Astrocyte of the spinal cord (primary cell): ENCODE results near the gene NKX3-2.
A peak's percentile ranks its signal among the peaks of the same experiment; 100 is the strongest.

Experiments
- DNase-seq: peaks from one replicate; pipeline ENCODE4 v3.0.0; 2011; ENCODE audit warnings: low read depth, low spot score
- H3K4me3 ChIP-seq: 2 replicates; pipeline ENCODE4 v1.5.1; 2011; ENCODE audit warnings: low read depth, mild to moderate bottlenecking, low read length, moderate library complexity
- CTCF ChIP-seq: IDR thresholded peaks from 2 replicates; pipeline ENCODE4 v1.5.1; 2012; ENCODE audit warnings: low read depth, mild to moderate bottlenecking, low read length, inconsistent platforms
- in situ Hi-C: cut with HindIII; loops from 2 replicates; pipeline ENCODE4 v1.10.0; 2017; ENCODE audit warnings: low sequenced_read_pairs

Gene NKX3-2

DNA sequence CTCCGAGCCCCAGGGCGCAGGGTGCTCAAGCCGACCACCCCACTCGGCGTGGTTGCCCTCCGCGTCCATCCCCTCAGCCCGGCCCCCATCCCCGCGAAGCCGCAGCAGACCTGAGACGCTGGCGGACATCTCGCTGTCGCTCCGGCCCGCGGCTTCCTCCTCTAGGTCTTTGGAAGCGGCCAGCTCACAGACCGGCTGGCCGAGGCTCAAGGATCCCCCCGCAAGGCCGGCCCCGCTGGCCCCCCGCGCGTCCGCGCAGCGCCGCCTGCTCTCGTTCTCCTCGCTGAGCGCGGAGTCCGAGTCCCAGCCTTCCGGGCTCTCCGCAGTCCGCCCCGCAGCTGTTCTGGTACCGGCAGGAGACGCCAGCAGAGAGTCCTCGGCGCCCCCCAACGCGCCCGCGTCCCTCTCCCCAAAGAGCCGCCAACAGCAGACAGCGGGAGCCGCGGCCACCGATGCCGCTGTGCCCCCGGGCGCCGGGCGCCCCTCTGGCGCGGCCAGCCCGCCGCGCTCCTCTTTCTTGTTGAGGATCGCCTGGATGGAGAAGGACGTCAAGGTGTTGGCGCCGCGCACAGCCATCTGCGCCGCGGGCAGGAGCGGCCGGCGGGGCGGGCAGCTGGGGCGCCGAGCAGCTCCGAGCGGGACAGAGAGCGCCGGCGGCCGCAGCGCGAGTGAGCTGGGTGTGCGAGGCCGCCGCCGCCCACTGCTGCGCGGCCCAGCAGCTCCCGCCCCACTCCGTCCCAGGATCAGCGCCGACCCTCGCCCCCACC, at the start of gene NKX3-2:
Gene NKX3-2, minus strand, starts transcription at position 670 of the 767 bp plus-strand sequence. Its CDS starts 94 bp downstream, at position 576.
- in situ Hi-C loops, result no loop called here
- H3K4me3 ChIP-seq, result peak within 1 kb of the TSS; percentile 49
- TF ChIP-seq CTCF, result no peak
- DNase-seq, result no peak

- in situ Hi-C loops, result no loop called here
- DNase-seq, result no peak
- TF ChIP-seq CTCF, result no peak
- no peak overlapping the region for H3K4me3 ChIP-seq
These were observed 47.9 kb upstream of the NKX3-2 start for GRCh38 chr4:13592220-13592619.

DNA sequence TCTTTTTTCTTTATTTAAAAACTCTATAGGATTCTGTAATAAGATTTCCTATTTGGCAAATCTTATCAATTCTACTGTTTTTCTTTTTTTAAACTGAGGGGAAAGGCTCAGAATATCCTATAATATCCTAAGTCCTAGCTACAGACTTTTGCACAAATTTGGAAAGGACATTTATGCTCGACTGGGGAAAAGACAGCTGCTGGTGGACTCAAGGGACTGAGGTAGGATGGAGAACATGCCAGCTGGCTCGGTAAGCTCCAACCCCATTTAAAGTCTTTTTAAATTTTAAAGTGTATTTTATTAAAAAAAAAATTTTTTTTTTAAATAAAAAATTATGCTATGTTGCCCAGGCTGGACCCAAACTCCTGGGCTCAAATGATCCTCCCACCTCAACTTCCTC, 46.5 kb upstream of the NKX3-2 start:
- in situ Hi-C loops, result no loop called here
- H3K4me3 ChIP-seq, result no peak overlapping the region
- DNase-seq, result no peak
- no peak for TF ChIP-seq CTCF

- in situ Hi-C loops, result no loop called here
- no peak for TF ChIP-seq CTCF
- DNase-seq, result no peak
- no peak overlapping the region for H3K4me3 ChIP-seq
These were observed 44.6 kb upstream of the NKX3-2 start for GRCh38 chr4:13588954-13589353.

GRCh38 chr4:13584481-13584880, 40.2 kb upstream of the NKX3-2 start:
- in situ Hi-C loops, result no loop called here
- TF ChIP-seq CTCF, result no peak
- no peak overlapping the region for H3K4me3 ChIP-seq
- DNase-seq, result no peak

DNA sequence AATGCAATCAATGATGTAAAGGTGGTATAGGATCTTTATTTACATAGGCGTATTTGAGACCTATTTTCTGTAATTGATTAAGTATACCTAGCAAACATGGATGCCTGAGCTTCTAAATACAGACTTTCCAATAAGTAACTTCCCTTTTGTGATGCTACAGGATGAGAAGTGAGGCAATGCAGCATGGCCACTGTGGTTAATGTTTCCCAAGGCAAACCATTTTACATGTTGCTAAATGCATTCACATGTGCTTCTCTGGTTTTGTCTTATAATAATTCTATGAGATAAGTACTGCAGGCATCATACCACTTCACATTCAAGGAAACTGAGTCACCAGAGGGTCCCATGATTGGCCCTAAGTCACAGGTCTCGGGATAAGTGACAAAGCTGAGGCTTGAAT, 35.7 kb upstream of the NKX3-2 start:
- H3K4me3 ChIP-seq, result no peak overlapping the region
- DNase-seq, result no peak
- TF ChIP-seq CTCF, result no peak
- in situ Hi-C loops, result no loop called here
